K562 (cell line): ENCODE results near the gene HGS.

Experiments
- CAMTA2 ChIP-seq: fragments of 250-450 bp; sonication (Bioruptor Pico); conservative IDR thresholded peaks from 2 replicates; pipeline ENCODE4 v1.5.1; 2022
- CEBPG ChIP-seq, 3 experiments: fragments of 200-800 bp in 1 of 3; sonication (Bioruptor generic) in 1 of 3; sonication (generic) in 1 of 3; formaldehyde crosslinking in 1 of 3; IDR thresholded peaks in 2 of 3; conservative IDR thresholded peaks in 1 of 3; 2 replicates each; pipeline versions ENCODE4 v1.6.1 to v1.8.0; 2016 to 2022; ENCODE audit warnings: missing compliant biosample characterization in 2 of 3, missing genetic modification characterization in 2 of 3, mild to moderate bottlenecking in 1 of 3, missing genetic modification reagents in 1 of 3
- CTCF ChIP-seq, 3 experiments: IDR thresholded peaks in 2 of 3; conservative IDR thresholded peaks in 1 of 3; 2 replicates each; pipeline ENCODE4 v1.5.1; 2011 to 2012; ENCODE audit warnings: low read length in 3 of 3, mild to moderate bottlenecking in 3 of 3, control low read depth in 2 of 3, improper control_type of control experiment in 1 of 3, inconsistent platforms in 1 of 3, low read depth in 1 of 3, mixed read lengths in 1 of 3, moderate library complexity in 1 of 3; ENCODE audit not compliant: insufficient read depth in 2 of 3
- HBP1 ChIP-seq: fragments of 450-650 bp; formaldehyde crosslinking; IDR thresholded peaks from 2 replicates; pipeline ENCODE4 v1.4.0; 2022; ENCODE audit warnings: missing genetic modification characterization
- MAFG ChIP-seq: fragments of 450-650 bp; conservative IDR thresholded peaks from 2 replicates; pipeline ENCODE4 v1.6.1; 2016; ENCODE audit warnings: missing genetic modification characterization, missing compliant biosample characterization
- NCOA2 ChIP-seq, 2 experiments: fragments of 450-650 bp; IDR thresholded peaks; 2 replicates each; pipeline ENCODE4 v1.6.1; 2018; ENCODE audit warnings: mild to moderate bottlenecking in 2 of 2, moderate library complexity in 1 of 2; ENCODE audit not compliant: partially characterized antibody in 2 of 2
- POLR2AphosphoS5 ChIP-seq: IDR thresholded peaks from 2 replicates; pipeline ENCODE4 v1.6.1; 2011; ENCODE audit warnings: mild to moderate bottlenecking, low read depth, low read length, moderate library complexity; ENCODE audit not compliant: control insufficient read depth, insufficient read depth
- SMARCB1 ChIP-seq: IDR thresholded peaks from 2 replicates; pipeline ENCODE4 v1.6.1; 2011; ENCODE audit warnings: improper control_type of control experiment, low read depth; ENCODE audit not compliant: insufficient read length
- SRF ChIP-seq, 2 experiments: fragments of 250-450, 450-650 bp in 1 of 2; sonication (Bioruptor Pico) in 1 of 2; sonication (generic) in 1 of 2; formaldehyde crosslinking; IDR thresholded peaks; 2 replicates each; pipeline versions ENCODE4 v1.5.0 to v1.5.1; 2020 to 2022; ENCODE audit warnings: mild to moderate bottlenecking in 1 of 2, missing genetic modification reagents in 1 of 2
- TEAD4 ChIP-seq, 2 experiments: sonication (generic) in 1 of 2; formaldehyde crosslinking in 1 of 2; IDR thresholded peaks; 2 replicates each; pipeline versions ENCODE4 v1.6.1 to v1.8.0; 2012 to 2022; ENCODE audit warnings: borderline replicate concordance in 1 of 2, inconsistent platforms in 1 of 2, low read length in 1 of 2, mild to moderate bottlenecking in 1 of 2, missing genetic modification reagents in 1 of 2
- TF ChIP-seq, protein P1 (sequence below): fragments of 250-450 bp; sonication (Bioruptor Pico); IDR thresholded peaks from 2 replicates; pipeline ENCODE4 v1.5.0; 2021; ENCODE audit warnings: mild to moderate bottlenecking, moderate library complexity

- TF ChIP-seq CAMTA2 (CRISPR knock-in tag) (no peak), MAFG (tag) (no peak), CEBPG (CRISPR knock-in tag; IDR thresholded peaks at IDR 0.05) (no peak), CEBPG (tag; conservative IDR thresholded peaks at IDR 0.05 in 1 of 2, IDR thresholded peaks at IDR 0.05 in 1 of 2) (no peak), NCOA2 (IDR thresholded peaks at IDR 0.05; ENCODE audit: partially characterized antibody in 2 of 2) (no peak), POLR2AphosphoS5 (no peak), SRF (CRISPR knock-in tag; IDR thresholded peaks at IDR 0.05) (no peak), CTCF (IDR thresholded peaks at IDR 0.05 in 2 of 3, conservative IDR thresholded peaks at IDR 0.05 in 1 of 3; ENCODE audit: insufficient read depth in 2 of 3, low read depth in 1 of 3, low read length in 3 of 3) (no peak), HBP1 (CRISPR knock-in tag) (no peak), TEAD4 (IDR thresholded peaks at IDR 0.05; ENCODE audit: low read length) (no peak), TEAD4 (CRISPR knock-in tag; IDR thresholded peaks at IDR 0.05; ENCODE audit: borderline replicate concordance) (no peak), SMARCB1 (no peak)
- TF ChIP-seq, protein P1, sequence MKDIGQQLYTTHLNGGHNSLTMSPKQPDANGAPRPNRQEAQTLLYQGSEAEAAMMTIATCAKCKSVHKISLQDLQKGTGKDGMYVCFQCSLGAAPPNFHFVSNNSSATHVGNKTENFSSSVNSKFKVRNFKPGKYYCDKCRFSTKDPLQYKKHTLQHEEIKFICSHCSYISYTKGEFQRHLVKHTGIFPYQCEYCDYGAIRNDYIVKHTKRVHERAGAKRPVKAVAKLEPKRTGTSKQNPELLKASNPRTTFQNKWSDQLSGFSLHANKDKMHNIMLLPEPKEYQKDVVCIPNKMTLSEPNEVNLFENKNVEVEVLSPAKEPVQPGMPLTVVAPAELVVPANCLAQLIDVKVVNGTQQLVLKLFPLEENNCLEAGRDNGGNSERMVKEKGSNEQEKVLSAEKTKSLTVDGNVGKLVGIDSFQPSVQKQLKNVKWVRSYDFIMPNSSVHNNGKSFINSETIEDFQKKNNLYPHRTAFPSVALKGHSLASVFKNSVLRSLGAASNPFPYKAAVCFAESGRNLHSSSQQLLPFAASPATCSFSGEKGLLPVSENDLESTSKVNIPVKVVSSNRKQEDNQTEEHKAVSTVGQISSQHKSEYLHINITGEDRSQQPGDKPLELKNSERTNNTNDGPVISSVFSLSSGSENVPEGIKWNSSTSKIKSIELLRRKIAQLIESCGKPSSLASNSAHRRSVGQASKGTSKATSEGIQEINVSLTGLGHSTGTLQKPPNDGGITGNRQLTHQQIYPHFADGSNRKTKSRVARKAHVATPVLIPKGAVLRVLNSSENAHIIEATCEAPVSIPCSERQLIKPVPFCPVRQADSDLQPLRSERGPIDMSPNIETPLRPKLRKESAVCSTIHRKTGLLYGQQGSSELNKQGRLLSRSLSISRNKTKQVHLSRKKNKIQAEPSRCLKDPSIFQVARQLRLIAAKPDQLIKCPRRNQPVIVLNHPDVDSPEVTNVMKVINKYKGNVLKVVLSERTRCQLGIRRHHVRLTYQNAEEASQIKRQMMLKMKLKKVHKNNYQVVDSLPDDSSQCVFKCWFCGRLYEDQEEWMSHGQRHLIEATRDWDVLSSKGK (CRISPR knock-in tag): no peak
Measured at GRCh38 chr17:81686614-81687013, 2.8 kb downstream of the HGS start.
